Colonic mucosa (tissue), 4 donors: ENCODE measurements around the gene PPIP5K2. TPM values are rescaled to one million over a fixed set of nuclear protein-coding genes. Genes with fewer than 3 reads are reported as not detected.

Experiments used
- DNase-seq: peaks from one replicate; pipeline ENCODE4 v3.0.0-alpha.2; 2020
- H3K27ac ChIP-seq: fragments of 200-600 bp; one replicate; pipeline ENCODE4 v1.8.0; 2021
- H3K27me3 ChIP-seq: fragments of 200-600 bp; one replicate; pipeline ENCODE4 v1.8.0; 2021
- H3K36me3 ChIP-seq: fragments of 200-600 bp; one replicate; pipeline ENCODE4 v1.8.0; 2021
- H3K4me1 ChIP-seq: fragments of 200-600 bp; one replicate; pipeline ENCODE4 v1.8.0; 2021; ENCODE audit warnings: mild to moderate bottlenecking
- H3K4me3 ChIP-seq: fragments of 200-600 bp; one replicate; pipeline ENCODE4 v1.8.0; 2021
- H3K9ac ChIP-seq, 2 donors: one replicate each; pipeline ENCODE4 v1.7.0; 2013; ENCODE audit warnings: control low read depth in 2 of 2, low read depth in 2 of 2, low read length in 2 of 2
- H3K9me3 ChIP-seq: fragments of 200-600 bp; one replicate; pipeline ENCODE4 v1.8.0; 2021
- CTCF ChIP-seq: fragments of 200-600 bp; IDR thresholded peaks from one replicate; pipeline ENCODE4 v1.8.0; 2022; ENCODE audit warnings: antibody characterized with exemption, mild to moderate bottlenecking
- intact Hi-C: fragments of 100-400 bp; cut with DNase I; formaldehyde crosslinking; loops from one replicate; pipeline ENCODE4 v1.14.1; 2022
- total RNA-seq, 2 donors: library from RNA; stranded (reverse); fragmentation: NEBNext Ultra II Directional in 1 of 2; extraction: Animal tissue kit (Norgen Biotek cat#: 25700) in 1 of 2; gene quantifications; one replicate each; pipeline ENCODE4 v1.2.1, GENCODE V29; 2021
- donor health status: healthy.
- donor health status: DM: no; HTN: no; CAD: no.
- donor health status: DM: no; HTN: no; CAD: no.

The PPIP5K2 gene
- total RNA-seq, 2 donors from 2014 or later: 58.7 to 79.3 TPM

GRCh38 chr5:103228588-103228987 lies 108.5 kb downstream of the PPIP5K2 start:
- no peaks in the 10 kb centered on the region for H3K9me3 ChIP-seq

GRCh38 chr5:103232393-103232999 lies 112.4 kb downstream of the PPIP5K2 start:
- Histone ChIP-seq H3K36me3 (no peaks in the 10 kb centered on the region), H3K27me3 (no peaks in the 10 kb centered on the region), H3K4me1 (no peaks in the 10 kb centered on the region), H3K9me3 (no peaks in the 10 kb centered on the region), H3K9ac (no peak overlapping the region), H3K27ac (no peak overlapping the region), H3K4me3 (no peak overlapping the region)
- intact Hi-C loops: loop anchor here (2.0 kb wide), 1 partner anchor 242 kb away; no protein-coding TSS in a partner anchor
- no peak for DNase-seq
- TF ChIP-seq CTCF: peak; percentile 78

More at GRCh38 chr5:103228588-103228987, 108.5 kb downstream of the PPIP5K2 start:
- H3K27ac ChIP-seq: no peak overlapping the region
- no peak overlapping the region for H3K4me3 ChIP-seq
- intact Hi-C loops: no loop called here
- H3K4me1 ChIP-seq: no peaks in the 10 kb centered on the region
- no peak for TF ChIP-seq CTCF
- H3K36me3 ChIP-seq: no peaks in the 10 kb centered on the region
- no peaks in the 10 kb centered on the region for H3K27me3 ChIP-seq
- DNase-seq: no peak
- no peak overlapping the region for H3K9ac ChIP-seq

DNA sequence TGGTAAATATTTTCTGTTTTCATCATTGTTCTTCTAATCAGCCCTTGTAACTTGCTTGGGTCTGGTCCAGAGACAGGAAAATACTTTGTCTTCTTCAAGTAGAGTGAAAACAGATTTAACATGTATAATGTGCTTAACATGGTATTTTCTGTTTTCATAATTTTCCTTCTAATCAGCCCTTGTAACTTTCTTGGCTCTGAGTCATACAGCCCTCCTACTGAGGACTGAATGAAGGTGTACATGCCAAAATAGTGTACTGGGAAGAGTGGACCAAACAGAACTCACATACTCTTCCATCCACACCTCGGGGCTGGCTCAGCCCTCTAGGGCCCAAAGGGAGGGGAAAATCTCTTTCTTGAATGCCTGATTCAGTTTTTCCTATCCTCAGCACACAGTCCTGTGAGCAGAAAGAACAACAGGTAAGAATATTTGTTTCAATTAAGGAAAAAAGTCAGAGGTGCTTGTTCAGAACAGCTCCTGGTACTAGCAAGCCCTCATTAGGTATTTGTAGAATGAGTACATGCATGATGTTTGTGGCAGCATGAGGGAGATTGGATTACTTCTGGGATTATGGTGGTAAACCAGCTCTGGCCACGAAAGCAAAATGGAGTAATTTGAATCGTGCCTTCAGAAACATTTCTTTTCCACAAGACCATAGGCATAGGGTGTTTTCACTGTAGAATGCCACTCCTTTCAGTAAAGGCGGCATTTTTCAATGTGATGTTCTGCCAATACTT lies 114.3 kb downstream of the PPIP5K2 start:
- H3K9ac ChIP-seq: no peak overlapping the region
- no peaks in the 10 kb centered on the region for H3K4me1 ChIP-seq
- no peak overlapping the region for H3K27ac ChIP-seq
- H3K4me3 ChIP-seq: no peak overlapping the region
- no peak for DNase-seq
- H3K9me3 ChIP-seq: no peaks in the 10 kb centered on the region
- H3K27me3 ChIP-seq: no peaks in the 10 kb centered on the region
- no peak for TF ChIP-seq CTCF
- H3K36me3 ChIP-seq: no peaks in the 10 kb centered on the region
- intact Hi-C loops: no loop called here

- no peaks in the 10 kb centered on the region for H3K4me1 ChIP-seq
These were observed 115.8 kb downstream of the PPIP5K2 start for GRCh38 chr5:103235891-103236290.

GRCh38 chr5:103237778-103238177 lies 117.7 kb downstream of the PPIP5K2 start:
- no peaks in the 10 kb centered on the region for H3K4me1 ChIP-seq
- no peak overlapping the region for H3K9ac ChIP-seq
- no peak for DNase-seq
- TF ChIP-seq CTCF: no peak
- intact Hi-C loops: no loop called here
- no peaks in the 10 kb centered on the region for H3K36me3 ChIP-seq
- peak overlapping the region; percentile 22 for H3K27ac ChIP-seq
- H3K27me3 ChIP-seq: no peaks in the 10 kb centered on the region
- H3K9me3 ChIP-seq: no peaks in the 10 kb centered on the region
- H3K4me3 ChIP-seq: no peak overlapping the region

More at GRCh38 chr5:103235891-103236290, 115.8 kb downstream of the PPIP5K2 start:
- no peak overlapping the region for H3K27ac ChIP-seq
- no peaks in the 10 kb centered on the region for H3K27me3 ChIP-seq
- DNase-seq: no peak
- H3K9ac ChIP-seq: no peak overlapping the region
- H3K4me3 ChIP-seq: no peak overlapping the region
- intact Hi-C loops: no loop called here
- H3K9me3 ChIP-seq: no peaks in the 10 kb centered on the region
- TF ChIP-seq CTCF: no peak
- no peaks in the 10 kb centered on the region for H3K36me3 ChIP-seq
